SK-N-DZ (cell line): Measurements from ENCODE around the gene CCNQ.

Source experiments
- DNase-seq: peaks from one replicate; pipeline ENCODE4 v3.0.0-alpha.2; 2015; ENCODE audit warnings: low spot score

Gene CCNQ

DNA sequence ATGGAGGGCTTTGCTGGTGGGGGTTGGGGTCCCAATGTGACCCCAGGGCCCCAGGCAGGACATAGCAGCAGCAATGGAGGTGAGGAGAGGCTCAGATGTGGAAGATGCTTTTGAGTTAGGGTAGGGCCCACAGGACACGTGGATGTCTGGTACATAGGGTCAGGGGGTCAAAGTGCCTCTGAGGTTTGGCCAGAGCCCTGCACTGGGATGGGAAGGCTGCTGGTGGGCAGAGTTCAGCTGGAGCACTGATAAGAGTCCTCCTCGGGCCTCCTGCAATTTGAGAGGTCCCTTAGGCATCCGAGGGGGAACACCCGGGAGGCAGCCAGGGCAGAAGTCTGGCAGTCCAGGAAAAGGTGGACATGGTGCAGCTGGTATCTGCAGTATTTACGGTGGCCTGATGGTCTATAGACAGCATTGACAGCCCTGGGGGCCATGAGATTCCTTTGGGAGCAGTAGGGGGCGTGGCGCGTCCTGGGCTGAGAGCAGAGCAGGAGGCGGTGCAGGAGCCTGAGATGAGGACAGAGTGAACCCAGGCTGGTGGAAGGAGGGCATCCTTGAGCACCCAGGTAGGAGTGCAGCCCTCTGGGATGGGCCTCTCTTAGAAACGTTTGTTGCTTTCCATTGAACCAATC, 22.6 kb downstream of the CCNQ start:
- no peak for DNase-seq

DNA sequence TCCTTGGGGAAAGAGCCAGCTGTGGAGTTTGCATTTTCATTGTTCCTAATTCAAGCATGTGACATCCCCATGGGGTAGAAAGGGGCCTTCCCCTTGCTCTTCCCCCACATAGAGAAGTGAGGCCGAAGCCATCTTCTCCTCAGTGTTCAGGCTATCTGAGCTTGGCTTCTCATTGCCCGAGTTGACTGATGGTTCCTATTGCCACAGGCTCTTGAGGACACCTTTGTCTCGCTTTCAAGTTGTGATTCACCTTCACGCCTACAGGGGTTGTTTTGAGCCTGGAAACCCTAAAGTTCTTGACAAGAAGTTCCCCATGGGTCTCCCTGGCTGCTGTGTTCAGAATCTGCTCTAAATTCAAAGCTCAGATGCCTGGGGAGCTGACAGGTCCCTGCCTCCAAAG, 25.0 kb downstream of the CCNQ start:
- DNase-seq, result no peak

DNA sequence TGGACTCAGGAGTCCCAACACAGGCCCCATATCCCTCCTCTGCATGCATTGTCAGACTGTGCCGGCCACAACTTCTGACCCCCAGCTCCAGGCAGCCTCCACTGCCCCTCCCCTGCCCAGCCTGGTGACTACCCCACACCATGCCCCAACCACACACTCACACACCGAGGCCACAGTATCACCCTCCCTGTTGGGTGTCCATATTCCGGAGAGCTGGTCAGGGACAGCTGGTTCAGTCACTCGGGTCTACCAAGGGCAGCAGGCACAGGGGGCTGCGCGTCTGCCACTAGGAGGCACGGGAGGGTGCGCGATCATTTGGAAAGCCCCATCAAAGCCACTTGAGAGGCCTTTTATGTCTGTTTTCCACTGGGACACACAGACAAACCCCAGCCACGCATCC, 26.3 kb downstream of the CCNQ start:
- DNase-seq, result no peak

DNA sequence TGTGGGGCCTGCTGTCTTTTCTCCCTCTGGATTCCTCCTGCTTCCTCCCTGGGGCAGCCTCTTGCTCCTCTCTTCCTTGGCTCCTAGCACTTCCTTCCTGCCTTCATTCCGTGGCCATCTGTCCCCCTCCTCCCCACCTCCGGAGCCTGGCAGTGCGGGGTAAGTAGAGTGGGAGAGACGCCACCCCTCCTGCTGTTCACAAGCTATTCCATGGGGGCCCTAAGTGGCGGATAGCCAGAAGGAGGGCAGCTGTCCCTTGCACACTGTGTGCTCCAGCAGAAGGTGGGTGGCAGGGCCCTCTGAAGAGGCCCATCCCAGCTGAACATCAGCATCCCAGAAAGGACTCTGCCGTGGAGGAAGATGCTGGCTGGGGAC, 27.4 kb downstream of the CCNQ start:
- DNase-seq, result no peak

DNA sequence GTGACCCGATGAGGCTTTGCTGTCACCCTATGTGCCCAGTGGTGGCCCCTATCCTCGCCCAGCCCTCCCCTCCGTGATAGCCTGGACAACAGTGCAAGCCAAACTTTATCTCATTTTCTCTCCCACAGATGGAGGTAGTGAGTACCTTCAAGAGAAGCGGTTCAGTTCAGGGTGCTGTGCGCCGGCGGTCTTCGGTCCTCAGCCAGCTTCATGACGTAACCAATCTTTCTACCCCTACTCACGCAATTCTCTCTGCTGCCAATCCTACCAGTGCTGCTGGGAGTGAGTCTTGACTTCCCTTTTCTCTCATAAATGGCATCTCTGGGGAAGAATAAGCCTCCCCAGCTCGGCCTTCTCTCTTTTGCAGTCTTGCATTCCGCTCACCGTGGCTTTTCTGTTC, 29.5 kb downstream of the CCNQ start:
- no peak for DNase-seq

DNA sequence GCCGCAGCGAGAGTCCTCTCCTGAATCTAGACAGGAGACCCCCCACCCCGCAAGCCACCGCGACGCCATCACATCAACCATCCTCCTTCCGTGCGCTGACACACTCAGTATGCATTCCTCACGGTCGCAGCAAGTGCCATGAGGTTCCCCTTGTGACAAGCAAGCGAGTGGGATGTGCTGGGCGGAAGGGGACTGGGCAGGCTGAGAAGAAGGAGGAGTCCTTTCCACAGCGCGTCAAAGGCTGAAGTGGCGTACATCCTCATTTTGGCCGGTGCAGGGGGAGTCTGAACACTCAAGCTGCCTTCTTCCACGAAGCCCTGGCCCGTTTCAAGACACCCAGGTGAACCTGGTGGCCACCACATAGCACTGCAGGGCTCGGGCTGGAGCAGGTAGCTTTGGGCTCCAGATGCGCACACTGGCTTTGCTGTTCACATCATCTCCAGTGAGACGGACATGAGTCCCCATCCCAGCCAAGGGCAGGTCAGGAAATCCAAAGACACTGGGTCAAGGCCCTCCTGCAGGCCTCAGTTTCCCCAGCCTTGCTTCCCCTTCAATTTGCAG, 30.4 kb downstream of the CCNQ start:
- no peak for DNase-seq

DNA sequence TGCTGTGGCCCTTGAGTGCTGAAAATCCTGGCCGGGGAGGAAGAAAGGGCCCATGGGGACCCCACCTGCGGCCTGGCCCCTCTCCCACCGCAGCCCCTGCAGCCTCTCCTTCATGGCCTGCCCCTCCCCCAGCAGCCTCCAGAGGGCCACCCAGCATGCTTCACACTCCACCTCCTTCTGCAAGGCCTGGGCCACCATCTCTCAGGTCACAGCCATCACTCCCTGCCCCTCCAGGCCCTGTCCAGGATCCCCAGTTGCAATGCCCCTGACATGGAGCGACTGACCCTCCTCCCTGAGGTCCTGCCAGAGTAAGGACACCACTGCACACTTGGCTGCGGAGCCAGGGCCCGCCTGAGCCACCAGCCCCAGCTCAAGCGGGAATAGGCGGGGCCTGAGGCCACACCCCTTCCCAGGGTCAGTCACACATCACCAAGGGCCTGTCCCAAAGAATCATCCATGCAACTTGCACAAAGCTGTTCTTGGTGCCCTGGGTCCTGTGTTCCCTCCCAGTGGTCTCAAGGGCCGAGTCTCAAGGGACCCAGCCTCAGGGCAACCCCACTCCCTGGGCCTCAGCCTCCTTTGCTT, 32.9 kb downstream of the CCNQ start:
- peak; percentile 25 for DNase-seq

DNA sequence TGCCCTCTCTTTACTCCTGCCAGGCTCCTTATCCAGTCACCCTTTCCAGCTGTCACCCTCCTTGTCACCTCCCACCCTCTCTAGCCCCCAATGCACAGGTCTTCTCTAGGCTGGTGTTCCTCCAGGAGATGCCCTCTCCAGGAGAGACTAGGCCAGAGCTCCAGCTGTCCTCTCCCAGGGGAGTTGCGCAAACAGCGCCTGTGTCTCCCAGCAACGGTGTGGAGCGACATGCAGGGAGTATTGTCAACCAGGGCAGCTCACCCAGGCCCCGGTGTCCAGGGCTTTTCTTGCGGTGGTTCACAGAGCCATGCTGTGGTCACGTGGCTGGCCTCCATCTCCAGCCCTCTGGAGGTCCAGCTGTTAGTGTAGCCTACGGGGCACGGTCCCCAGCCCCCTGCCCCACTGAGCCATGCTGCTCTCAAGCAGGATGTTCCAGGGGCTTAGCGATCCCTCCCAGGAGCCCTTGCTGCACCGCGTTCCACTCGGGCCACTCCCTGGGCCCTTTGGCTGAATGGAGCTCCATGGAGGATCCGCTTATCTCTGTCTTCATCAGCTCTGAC, 34.8 kb downstream of the CCNQ start:
- DNase-seq, result peak; percentile 60

DNA sequence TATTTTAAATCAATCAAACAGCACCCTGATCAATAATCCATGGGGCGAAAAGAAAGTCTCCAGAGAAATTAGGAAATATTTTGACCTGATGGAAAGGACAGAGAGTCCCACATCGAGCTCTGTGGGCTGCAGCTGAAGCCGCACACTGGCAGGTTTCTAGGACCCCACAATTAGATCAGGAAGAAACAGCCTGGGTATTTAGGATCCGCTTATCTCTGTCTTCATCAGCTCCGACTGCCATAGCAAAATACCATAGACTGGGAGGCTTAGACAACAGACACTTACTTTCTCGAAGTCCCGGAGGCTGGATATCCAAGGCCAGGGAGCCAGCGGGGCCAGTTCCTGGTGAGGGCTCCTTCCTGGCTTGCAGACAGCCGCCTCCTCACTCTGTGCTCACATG, 36.4 kb downstream of the CCNQ start:
- peak; percentile 86 for DNase-seq

DNA sequence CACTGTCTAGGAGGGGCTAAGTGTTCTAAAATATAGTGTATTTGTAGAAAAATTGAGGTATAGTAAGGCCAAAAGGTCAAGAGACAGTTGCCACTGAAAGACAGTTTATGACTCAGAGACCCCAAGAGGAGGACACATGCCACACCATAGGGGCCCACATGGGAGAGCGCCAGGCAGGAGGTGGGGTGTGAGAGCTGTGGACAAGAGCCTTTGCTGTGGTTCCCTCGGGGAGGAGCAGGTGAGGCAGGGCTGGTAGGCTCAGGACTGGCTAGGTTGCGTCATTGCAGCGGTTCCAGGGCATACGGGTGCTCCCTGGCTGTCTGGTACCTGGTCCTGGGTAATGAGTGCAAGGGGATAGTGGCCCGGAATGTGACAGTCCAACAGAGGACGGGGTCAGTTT, 37.6 kb downstream of the CCNQ start:
- DNase-seq, result no peak

DNA sequence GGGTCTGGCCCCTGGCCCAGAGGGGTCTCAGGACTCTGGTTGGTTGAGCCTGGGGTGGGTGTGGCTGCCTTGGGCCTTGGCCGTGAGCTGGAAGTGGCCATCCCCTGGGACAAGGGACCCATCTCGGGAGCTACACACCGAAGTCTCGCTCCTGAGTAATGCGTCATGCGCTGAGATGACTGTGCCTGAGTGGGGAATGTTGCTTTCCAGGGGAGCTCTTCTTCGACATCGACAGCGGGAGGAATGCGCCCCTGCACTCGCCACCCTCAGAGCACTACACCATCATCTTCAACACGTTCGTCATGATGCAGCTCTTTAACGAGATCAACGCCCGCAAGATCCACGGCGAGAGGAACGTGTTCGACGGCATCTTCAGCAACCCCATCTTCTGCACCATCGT, 38.5 kb downstream of the CCNQ start:
- DNase-seq, result no peak

DNA sequence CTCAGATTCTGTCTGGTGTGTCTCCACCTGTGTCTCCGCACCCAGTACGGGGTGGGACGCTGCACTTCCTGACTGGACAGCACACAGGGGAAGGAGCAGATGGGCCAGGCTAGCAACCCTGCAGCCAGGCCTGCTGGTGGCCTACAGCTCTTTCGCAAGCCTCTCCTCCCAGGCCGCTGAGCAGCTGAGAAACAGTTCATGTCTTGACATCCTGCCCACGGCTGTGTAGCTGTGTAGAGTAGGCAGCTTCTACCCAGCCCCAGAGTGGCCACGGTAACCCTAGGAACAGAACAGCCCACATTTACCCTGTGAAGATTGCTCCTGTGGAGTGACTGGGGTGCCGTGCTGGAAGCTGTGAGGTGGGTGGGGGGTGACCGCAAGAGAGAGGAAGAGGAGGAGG, 38.9 kb downstream of the CCNQ start:
- DNase-seq, result no peak

DNA sequence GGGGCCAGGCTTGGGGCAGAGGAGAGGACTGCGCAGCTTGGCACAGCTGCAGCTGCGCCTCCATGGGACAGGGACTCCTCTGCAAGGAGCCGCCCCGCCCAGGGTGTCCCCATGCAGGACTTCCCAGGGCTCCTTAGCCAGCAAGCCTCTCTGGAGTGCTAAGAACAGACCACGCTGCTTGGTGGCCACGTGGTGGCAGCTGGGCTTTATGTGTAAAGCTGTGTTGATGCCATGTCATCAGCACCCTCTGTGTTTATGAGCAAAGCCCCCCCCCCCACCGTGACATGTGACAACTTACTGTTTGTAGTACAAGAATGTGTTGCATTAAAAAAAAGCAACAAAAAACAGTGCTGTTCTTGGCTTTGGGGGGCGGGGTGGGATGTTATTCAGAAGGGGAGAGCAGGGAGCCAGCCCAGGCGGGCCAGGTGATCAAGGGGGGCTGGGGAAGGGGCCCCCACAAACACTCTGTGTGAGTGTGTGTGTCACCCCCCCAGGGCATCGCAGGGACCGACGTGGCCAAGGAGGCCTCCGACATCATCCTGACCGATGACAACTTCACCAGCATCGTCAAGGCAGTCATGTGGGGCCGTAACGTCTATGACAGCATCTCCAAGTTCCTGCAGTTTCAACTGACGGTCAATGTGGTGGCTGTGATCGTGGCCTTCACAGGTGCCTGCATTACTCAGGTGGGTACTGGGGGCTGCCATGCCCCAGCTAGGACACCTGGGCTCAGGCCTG, 41.2 kb downstream of the CCNQ start:
- DNase-seq, result peak; percentile 30

DNA sequence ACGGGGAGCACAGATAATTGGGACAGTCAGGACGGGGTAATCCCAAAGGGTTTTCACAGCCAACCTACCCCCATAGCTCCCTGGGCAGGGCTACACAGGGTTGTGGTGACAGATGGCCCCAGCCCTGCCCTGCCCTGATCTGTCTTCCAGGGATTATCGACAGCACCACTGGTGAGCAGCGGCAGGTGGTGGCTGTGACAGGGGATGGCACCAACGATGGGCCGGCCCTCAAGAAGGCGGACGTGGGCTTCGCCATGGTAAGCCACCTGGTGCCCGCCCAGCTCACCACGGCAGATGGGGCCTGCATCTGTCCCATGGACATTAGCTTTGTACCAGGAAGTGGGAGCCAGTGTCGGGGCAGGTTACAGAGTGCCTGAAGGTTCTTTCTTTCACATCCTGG, 42.2 kb downstream of the CCNQ start:
- no peak for DNase-seq

DNA sequence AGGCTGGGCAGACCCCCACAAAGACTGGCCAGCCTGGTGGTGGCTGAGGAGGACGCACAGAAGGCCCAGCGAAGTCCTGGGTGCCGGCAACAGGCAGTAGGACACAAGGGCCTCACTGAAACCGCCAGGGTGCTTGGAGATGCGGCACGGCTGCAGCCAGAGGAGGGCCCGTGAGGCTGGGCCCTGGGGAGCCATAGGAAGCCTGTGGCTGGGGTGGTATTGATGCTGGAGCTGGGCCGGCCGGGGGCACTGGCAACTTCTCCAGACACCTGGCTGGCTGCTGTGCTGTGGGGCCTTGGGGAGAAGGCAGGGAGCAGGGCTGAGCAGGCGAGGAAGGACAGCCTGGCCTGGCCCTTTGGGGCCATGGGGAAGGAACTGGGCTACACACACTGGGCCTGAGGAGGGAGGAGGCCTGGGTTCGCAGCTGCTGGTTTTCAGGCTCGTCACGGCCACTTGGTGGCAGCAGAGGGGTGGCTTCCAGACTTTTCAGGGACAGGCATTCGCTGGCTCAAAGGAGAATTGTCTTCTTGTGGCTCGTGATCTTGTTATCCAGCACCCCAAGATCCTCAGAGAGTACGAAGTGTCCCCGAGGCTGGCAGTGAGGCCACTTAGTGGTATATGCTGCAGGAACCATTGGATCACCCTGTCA, 44.3 kb downstream of the CCNQ start:
- DNase-seq, result peak; percentile 62

DNA sequence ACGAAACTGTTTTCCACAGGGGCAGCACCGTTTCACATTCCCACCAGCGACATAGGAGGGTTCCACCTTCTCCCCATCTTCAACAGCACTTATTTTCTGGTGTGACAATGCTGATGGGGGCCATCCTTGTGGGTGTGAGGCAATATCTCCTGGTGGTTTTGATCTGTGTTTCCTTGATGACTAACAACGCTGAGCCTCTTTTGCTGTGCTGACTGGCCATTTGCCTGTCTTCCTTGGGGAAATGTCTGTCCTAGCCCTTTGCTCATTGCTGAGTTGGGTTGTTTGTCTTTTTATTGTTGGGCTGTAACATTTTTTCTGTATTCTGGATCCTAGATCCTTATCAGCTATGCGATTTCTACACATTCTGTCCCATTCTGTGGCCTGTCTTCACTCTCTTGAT, 47.8 kb downstream of the CCNQ start:
- DNase-seq, result no peak

DNA sequence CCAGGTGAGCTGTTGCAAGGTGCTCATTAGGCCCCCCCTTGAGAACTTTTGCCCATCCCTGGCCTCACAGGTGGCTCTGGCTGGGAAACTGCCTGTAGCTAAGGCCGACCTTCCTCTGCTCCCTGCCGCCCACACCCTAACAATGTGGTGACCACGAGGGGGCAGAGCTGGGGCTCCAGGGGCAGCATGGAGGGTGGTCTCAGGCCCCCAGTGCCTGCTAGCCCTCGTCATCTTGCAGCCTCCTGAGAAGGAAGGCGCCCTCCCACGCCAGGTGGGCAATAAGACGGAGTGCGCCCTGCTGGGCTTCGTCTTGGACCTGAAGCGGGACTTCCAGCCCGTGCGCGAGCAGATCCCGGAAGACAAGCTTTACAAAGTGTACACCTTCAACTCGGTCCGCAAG, 49.1 kb downstream of the CCNQ start:
- no peak for DNase-seq

DNA sequence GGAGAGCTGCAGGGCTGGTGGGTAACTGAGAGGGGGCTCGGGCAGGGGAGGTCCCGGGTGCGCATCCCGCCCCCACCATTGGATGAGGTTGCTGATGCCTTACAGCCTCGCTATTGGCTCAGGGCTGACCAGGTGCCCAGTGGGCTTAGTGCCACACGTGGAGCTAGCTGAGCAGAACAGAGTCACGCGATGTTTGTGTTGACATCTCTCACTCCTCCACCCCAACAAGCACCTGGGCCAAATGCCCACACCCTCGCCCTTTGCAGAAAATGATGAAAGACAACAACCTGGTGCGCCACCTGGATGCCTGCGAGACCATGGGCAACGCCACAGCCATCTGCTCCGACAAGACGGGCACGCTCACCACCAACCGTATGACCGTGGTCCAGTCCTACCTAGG, 49.7 kb downstream of the CCNQ start:
- DNase-seq, result no peak

DNA sequence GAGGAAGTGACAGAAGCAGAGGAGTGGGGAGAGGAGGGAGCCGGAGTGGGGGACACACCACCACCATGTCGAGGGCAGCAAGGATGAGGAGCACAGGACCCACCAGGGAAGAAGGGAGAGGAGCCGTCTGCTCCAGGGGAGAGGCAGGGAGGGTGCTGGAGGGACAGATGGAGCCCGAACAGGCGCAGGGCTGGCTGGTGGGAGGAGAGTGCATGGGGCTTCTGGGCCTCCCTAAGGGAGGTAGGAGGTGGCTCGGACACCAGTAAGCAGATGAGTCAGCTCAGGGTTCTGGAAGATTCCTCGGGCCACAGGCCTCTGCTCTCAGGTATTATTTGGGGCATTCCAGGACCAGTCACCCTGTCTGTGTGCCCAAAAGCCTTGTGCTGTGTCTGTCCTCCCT, 51.7 kb downstream of the CCNQ start:
- DNase-seq, result no peak

DNA sequence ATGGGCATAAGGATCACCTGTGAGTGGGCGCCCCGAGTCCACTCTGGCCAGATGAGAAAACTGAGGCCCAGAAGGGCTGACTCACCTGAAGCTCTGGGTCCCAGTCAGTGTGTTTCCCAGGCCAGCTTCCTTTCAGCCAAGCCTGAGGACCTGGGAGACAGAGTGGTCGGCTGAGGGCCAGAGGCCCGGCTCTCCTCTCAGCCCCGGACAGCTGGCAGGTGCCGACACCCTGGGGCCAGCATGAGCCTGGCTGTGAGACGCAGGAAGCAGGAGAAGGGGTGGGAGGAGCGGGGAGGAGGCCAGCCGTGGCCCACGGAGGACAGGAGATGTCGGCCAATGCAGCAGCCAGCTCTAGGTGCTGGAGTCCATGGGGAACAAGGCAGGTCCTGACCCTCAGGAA, 52.6 kb downstream of the CCNQ start:
- DNase-seq, result no peak

DNA sequence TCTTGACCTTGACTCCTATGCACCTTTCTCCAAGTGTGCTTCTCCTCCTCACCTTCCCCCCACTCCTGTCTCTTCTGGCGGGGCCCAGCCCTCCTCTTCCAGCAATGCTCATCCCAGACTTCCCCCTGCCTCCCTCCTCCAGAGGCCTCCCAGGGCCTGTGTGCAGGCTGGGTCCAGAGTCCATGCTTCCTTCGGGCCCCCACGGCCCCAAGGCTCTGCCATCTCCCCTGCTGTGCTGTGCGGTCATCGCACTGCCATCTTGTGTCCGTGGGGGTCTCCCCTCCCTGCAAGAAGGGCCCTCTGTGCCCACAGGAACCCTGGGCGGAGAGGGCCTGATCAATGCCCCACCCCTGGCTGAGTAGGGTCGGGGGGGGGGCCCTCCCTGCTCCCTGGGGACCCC, 54.2 kb downstream of the CCNQ start:
- no peak for DNase-seq

DNA sequence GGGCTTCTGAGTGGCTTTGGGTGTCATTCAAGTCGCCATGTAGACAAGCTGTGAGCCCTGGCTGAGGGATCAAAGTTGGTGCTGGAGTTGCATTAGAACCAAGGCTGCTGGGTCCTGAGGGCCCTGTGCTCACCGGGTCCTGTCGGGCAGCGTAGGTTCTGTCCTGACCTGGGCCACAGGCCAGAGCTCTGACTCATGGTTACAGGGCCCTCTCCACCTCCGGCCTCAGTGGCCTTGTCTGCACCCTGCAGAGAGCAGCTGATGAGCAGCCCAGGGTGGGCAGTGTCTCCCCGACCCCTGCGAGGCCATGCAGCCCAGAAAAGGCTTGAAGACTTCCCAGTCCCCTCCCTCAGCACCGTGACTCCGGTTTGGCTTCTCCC, 59.0 kb downstream of the CCNQ start:
- no peak for DNase-seq
